Activated CD4-positive, alpha-beta T cell treated with anti-CD3 and anti-CD28 coated beads, Interleukin-10, Interleukin-2, amounts not matched to agents 100 ng/mL and 50 ng/mL, durations not matched to agents 16 hours and 8 hours (primary cell): ENCODE data around the gene CDKAL1.
"Not testable (repeated sequence)": the region's sequence is repeated elsewhere in the genome, so short reads cannot be mapped to it uniquely, and the experiment has no call there.

Source experiments
- DNase-seq: peaks from one replicate; pipeline ENCODE4 v3.0.0-alpha.2; 2020

CDKAL1 gene

DNA sequence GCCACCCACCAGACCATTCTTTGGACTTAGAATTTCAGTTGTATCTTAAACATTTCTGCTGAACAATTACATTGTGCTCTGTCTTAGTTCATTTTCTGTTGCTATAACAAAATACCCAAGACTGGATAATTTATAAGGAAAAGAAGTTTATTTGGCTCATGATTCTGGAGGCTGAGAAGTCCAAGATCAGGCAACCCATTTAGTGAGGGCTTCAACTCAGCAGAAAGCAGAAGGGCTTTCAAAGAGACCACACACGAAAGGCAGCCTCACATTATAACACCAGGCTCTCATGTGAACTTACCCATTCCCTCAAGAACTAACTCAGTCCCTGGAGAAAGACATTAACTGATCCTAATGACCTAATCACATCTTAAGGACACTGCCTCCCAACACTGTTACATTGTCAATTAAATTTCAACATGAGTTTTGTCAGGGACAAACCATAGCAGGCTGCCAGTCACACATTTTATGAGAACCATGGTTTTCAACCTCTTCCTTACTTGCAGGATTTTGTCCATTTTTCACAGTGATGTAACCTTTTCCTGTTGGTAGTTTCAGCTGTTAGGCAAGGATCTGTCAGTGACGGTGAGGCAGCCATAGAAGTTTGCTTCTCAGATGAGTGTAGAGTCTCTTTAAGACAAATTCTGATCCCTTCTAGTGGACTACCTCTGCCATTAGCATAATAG is 659.7 kb downstream of the CDKAL1 start:
- no peak for DNase-seq

DNA sequence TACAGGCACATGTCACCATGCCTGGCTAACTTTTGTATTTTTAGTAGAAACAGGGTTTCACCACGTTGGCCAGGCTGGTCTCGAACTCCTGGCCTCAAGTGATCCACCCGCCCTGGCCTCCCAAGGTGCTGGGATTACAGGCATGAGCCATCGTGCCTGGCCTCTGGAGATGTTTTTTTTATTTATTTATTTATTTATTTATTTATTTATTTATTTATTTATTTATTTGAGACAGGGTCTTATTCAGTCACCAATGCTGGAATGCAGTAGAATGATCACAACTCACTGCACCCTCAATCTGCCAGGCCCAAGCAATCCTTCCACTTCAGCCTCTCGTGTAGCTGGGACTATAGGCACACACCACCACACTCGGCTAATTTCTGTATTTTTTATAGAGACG is 661.0 kb downstream of the CDKAL1 start:
- DNase-seq, result not testable (repeated sequence)

DNA sequence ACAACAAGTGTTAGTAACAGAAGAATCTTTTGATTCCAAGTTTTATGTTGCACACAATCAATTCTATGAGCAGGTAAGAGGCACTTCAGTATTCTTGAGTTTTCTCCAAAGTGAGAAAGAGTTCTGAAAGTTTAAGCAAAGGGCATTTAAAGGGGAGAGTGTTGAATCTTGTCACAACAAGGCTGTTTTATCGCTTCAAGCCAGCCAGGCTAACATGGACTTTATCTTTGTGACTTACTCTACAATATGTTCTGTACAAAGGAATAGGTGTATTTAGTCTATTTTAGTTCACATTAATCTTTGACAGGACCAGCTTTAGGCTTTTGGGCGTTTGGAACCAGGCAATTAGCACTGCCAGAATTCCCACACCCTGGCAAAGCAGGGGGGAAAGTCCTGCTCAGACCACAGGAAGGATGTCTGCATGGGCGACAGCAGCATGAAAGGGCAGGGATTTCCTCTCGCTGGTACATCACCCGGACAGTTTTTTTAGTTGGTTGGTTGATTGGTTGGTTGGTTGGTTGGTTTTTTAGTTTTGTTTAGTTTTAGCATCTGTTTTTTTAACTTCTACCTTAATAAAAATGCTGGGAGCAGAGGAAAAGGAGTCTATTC is 663.9 kb downstream of the CDKAL1 start:
- no peak for DNase-seq

DNA sequence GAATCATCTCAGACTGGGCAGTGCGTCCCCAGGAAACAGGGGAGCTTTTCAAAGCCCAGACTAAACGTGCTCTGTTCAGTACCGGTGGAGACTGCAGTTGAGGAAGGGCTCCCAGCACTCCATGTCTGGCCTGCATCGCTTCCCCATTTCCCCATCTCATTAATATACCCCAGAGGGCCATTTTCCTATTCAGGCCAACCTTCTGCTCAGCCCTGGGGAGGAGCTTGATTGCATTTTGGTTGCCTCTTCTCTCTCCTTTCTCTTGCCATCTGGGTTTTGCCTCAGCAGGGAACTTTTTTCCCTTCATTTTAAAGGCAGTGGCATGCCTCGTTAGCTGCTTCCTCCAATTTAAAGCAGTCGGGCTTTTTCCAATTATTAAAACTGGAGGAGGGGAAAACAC is 665.0 kb downstream of the CDKAL1 start:
- no peak for DNase-seq

DNA sequence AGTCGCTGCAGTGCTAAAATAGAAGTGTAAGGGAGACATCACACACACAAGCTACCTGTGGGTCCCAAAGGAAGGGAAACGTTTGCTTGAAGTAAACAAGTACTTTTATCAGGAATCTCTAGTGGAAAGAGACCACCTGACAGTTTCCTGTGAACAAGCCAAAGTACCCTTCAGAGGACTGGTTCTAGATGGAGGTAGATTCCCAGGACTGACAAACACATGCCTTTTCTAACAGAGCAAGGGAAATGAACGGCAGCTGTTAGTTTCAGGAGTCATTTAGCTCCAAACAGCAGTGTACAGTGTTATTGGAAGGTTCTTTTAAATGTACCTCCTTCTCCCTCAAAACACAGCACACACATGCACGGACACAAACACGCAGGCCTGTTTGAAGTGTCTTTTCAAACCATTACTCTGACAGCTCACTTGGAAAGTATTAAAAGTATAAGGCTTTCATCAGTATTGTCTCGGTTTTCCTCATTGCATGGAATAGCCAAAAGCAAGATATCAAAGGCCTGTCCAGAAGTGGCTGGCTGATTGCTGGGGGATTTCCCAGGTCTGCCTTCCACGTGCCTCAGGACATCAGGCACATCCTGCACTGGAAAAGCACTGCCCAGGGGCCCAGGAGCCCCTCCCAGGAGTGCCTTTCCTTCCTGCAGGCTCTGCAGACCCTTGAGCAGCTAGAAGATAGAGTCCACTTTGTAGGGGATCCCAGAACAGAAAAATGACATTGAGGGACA is 666.0 kb downstream of the CDKAL1 start:
- no peak for DNase-seq

DNA sequence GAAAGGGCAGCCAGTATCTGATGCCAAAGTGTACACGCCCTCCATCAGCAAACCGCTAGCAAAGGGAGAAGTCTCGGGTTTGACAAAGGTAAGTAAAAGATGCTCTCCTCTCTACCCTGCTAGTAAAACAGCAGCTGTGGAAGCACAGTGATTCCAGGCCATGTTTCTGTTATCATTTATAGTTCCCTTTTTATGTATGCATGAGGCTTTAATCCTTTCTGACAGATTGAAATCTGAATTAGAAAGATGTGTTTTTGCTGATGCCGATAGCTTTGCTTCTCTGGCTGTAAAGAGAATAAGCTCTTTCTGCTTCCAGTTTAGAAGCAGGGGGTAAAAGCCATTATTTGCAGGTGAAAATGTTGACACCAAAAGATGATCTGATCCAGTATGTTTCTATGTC is 666.9 kb downstream of the CDKAL1 start:
- DNase-seq, result no peak

DNA sequence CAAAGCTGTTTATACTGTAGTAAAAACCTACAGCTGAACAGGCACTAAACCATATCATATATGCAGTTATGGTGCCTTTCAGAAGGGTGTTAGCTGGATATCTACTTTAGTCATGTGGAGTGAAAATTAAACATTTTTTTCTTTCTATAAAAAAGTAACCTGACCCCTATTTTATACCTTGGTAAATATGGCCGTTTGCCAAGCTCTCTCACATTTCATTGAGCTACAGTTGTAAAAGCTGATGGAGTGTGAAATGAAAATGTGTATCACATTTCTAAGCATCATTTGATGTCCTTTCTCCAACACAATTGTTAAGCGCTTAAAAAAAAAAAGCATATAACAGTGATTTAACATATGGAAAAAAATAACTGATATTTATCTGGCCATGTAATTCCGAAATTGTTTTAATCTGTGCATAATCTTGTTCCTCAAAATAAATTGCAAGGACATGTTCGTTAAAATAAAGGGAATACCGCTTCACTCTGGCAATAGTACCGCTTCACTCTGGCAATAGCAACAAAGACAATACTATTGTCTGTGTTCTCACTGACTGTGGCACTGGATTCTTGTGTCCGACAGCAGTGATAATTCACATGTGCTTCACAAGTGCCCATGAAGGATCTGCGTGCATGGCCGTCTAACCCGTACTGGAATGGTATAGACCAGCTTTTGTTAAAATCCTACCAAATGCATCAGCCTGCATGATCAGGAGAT is 667.5 kb downstream of the CDKAL1 start:
- DNase-seq, result no peak

DNA sequence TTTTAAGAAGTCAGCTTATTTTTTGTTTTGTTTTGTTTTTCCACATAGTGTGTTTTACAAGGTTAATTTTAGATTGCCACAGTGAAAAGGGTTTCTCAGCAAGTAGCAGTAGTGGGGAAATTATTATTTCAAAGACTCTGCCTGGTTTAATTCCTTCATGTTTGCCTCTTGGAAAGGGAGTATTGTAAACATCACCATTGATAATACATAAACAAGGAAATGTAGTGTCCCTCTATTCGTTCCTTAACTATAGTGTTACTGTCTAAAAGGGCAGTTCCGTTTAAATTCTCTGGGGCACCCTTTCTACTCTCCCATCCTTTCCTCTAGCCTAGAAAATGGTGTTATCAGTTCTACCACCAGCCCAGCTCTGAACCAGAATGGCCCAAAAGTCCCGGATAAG is 668.3 kb downstream of the CDKAL1 start:
- no peak for DNase-seq

DNA sequence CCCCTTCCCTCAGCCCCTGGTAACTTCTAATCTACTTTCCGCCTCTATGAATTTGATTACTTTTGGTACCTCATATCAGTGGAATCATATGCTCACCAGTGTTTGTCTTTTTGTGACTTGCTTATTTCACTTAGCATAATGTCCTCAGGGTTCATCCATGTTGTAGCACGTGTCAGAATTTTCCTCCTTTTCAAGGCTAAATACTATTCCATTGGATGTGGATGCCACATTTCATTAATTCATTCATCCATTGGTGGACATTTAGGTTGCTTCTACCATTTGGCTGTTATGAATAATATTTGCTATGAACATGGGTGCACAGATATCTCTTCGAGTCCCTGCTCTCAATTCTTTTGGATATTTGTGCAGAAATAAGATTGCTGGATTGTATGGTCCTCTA is 670.7 kb downstream of the CDKAL1 start:
- DNase-seq, result no peak

DNA sequence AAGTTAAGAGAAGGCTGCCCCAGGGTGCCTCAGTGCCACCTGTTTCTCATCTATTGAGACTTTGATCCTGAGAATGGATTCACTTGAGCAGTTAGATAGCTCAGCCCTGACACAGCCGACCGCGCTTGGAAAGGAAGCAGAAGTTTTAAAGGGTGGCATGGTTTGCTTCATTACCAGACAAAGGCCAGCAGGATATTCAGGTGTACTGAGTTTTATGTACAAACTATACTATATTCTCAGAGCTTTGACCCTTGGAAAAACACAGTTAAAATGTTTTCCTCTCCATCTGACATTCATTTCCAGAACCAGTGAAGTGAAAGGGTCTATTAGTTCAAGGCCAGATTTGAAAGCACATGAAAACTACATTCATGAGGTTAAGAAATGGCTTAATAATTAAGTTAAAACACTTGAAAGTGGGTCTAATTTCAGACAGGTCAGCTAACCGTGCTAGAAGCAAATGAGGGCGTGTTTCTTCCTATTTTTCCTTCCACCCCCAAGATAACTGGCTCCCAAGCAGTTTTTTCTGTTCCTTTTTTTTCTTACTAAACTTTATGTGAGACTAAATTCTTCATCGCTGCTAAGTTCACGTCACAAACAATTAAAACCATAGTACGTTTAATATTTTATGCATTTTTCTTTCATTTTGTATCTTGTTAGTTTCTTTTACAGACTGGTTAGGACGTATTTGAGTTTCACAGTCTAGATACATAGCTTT is 674.0 kb downstream of the CDKAL1 start:
- DNase-seq, result no peak

DNA sequence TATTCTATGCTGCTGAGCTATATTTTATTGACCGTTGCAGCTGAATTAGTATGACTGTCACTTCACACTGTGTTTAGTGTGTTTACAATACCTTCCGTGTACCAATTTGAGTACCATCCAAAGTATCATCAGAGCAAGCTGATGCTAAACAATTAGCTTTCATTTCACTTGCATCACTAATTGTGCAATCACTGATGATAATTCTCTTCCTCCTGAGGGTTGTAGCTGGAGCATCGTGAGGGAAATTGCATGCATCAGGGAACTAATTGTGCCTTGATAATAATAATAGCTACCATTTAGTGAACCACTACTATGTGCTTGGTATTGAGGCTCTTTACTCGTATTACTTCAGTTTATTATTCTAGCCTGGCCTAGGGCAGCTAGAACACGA is 674.5 kb downstream of the CDKAL1 start:
- no peak for DNase-seq

DNA sequence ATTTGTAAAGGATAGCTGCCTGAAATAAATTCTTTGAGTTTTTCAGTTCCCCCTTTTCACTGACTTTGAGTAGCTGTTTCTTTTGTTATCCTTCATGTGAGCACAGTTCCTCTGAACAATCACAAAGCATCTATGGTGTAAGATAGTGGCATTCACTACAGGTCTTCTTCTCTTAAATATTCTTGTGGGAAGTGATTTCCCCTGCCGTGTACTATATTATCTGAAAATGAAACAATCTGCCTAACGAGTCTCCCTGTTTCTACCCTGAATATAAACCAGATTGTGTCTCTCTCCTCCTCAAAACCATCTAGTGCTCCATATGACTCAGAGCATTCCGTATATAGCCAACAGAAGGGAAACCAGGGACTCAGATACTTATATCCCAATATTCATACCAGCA is 679.2 kb downstream of the CDKAL1 start:
- DNase-seq, result no peak

DNA sequence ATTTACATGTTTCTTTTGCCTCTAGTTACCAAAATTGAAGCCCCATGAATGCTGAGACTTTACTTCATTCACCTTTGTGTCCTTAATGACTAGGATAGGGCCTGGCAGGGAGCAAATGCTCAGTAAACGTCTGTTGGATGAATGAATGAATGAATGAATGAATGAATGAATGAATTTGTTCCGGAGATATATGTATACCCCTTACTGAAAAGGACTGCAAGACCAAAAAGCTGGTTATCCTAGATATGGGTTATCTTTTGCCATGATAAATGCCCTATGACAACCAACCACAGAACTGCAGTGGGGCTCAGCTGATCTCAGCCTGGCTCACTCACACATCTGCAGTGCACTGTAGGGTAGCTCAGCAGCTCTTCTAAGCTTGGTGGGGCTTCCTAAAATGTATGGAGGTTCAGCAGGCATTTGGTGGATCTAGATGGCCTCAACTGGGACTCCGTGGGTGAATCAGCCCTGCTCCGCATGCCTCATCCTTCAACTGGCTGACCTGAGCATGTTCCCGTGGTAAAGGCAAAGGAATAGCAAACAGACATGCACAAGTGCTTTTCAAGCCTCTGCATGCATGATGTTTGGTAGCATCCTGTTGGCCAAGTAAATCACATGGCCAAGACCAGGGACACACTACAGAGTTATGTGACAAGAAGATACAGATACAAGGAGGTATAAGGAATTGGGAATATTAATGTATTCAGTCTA is 680.6 kb downstream of the CDKAL1 start:
- DNase-seq, result no peak

DNA sequence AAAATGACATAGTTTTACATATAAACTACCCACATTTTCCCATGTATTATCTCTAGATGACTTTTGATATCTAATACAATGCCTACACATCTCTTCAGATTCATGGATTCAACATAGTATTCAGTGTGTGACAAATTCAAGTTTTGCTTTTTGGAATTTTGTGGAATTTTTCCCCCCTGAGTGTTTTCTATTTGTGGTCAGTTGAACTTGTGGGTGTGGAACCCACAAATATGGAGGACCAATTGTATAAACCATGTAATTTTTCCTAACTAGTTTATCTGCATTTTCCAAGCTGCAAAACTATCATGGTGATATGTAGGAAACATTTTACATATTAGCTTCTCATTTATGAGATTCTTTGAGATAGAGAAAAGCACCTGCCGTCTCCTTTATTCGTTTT is 685.0 kb downstream of the CDKAL1 start:
- DNase-seq, result no peak

DNA sequence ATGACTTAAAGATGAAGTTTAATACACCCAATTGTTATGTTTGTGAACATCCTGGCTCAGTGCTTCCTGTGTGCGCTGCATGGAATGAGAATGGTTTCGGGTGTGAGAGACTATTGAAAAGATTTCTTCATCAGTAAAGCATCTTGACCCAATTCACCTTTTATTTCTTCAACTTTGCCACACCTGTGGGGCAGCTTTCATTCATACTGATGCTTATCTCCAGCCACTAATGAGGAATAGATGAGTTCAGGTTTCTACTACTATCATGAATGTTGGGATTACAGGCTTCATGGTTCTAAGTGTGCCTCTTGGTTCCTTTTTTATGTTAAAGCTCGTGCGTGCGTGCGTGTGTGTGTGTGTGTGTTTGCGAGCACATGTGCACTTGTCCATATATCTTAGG is 685.6 kb downstream of the CDKAL1 start:
- no peak for DNase-seq

DNA sequence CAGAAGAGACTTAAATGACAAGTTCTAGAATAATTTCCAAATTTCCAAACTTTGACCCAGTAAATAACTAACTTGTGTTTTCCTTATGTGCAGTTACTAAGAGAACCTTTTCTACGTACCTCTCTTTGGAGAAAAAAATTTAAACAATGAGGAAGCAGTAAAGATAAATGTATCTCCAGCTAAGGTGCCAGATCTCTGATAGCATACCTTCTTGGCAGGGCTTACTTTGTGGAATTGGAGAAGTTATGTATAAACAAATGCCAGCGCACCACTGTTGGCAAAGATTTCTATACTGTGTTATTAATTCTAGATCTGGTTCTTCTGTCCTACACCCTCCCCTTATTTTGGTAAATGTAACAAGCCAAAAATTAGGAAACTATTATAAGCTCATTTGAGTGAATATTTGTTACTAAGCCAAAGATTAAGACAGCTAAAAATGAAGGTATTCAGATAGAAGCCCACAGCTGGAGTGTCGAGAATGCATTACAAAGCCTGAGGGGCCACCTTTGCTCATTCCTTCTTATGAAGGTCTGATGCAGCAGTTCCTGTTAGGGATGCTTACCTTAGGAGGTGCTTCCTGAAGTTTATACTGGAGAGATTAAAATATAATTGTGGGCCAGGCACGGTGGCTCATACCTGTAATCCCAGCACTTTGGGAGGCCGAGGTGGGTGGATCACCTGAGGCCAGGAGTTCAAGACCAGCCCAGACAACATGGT is 686.2 kb downstream of the CDKAL1 start:
- DNase-seq, result no peak

DNA sequence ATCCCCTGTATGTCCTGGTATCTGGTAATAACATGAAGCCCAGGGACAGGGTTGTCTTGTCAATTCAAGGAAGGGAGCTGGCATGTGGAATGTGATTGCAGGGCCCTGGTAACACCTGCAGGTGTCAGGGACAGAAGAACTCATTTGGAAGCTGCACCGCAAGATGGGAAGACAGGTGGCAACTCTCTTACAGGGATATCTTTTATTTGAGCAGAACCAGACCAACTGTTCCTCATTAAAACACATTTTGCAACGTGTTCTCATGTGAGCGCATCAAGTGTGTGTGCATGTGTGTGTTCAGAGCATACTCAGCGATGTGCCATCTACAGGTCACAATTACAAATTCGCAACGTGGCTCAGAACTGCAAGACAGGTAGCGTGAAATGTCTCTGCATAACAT is 688.4 kb downstream of the CDKAL1 start:
- no peak for DNase-seq

DNA sequence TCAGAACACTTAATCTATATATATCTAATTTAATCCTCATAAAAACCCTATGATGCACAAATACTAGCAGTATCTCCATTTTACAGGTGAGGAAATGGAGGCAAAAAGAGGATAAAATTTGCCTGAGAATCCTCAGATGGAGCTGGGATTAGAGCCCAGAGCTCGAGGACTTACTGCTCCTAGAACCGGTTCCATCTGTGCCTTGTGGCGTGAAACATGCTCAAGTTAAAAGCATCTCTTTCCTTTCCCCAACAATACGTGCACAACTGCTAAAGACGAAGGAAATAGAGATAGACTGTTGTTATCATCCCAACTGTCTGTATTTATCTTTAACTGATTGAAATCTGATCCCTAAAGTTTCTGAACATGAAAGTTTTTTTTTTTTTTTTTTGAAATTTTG is 691.7 kb downstream of the CDKAL1 start:
- DNase-seq, result no peak

DNA sequence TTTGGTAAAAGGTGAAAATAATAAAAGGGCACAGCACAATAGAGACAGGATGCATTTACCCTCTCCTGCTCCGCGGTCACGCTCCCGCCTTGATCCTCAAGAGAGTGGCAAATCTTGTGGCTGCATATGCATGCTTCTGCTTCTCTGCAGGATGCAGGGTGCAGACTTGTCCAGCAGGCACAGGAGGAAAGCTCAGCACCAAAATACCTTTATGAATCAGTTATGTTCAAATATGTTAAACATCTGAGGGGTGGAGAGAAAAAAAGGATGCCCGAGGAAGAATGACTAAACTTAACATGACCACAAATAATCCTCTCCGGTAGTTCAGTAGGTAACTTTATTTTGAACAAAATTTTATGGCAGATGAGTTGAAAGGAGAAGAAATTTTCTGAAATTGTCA is 693.2 kb downstream of the CDKAL1 start:
- DNase-seq, result no peak

DNA sequence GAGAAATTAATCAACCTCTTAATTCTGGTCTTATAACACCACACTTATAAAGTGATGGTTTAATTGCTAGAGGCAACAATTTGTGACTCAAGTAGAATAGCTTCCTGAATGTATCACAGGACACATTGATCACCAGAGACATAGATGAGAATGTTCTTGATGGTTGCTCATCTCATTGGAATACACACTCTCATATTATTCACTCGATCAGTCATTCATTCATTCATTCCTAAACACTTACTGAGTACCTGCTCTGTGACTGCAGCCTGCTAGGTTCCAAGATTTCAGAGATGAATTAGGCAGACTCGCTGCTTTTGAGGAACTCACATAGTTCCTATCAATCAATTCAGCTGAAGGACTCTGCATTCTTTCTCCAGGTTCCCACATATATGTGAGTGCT is 694.2 kb downstream of the CDKAL1 start:
- no peak for DNase-seq

DNA sequence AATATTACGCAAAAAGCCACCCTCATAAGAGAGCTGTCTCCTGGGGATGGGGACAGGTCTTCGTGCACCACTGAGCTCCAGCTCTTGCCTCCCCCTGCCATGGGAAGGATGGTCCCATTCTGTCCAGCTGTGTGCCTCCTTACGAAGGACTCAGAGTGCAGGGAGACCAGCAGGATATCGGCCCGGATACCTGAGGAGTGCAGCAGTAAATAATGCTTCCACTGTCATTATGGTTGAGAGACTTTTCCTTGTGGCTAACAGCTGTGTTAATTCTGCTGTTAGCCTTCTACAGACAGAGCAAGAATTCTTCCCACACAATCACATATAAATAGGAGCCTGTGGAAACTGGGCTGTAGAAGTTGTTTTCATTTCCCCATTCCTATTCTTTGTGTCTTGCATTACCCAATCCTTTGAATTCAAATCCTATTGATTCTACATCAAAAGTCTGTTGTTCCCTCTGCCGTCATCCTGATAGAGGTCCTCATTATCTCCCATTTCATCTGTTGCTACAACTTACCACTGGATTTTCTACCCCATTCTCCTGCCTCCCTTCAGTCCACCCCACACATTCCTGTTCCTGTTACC is 694.7 kb downstream of the CDKAL1 start:
- no peak for DNase-seq
